AG09309 (cell line): ENCODE data around the gene AFM.
A peak's percentile ranks its signal among the peaks of the same experiment; 100 is the strongest.

Experiments used
- DNase-seq: peaks from one replicate; pipeline ENCODE4 v3.0.0-alpha.2; 2010; ENCODE audit warnings: low read depth
- H3K4me3 ChIP-seq: 2 replicates; pipeline ENCODE4 v1.5.1; 2011; ENCODE audit warnings: mild to moderate bottlenecking, low read depth, low read length, moderate library complexity; ENCODE audit not compliant: control insufficient read depth
- CTCF ChIP-seq: IDR thresholded peaks from 2 replicates; pipeline ENCODE4 v1.5.1; 2011; ENCODE audit warnings: mild to moderate bottlenecking, low read depth, low read length, inconsistent platforms; ENCODE audit not compliant: insufficient read depth, control insufficient read depth; ENCODE audit errors: missing control alignments

AFM gene

GRCh38 chr4:73520821-73521220 lies 39.3 kb downstream of the AFM start:
- H3K4me3 ChIP-seq, result no peak overlapping the region
- no peak for TF ChIP-seq CTCF
- DNase-seq, result peak; percentile 61

- no peak for TF ChIP-seq CTCF
- H3K4me3 ChIP-seq, result no peak overlapping the region
- DNase-seq, result no peak
Observed at GRCh38 chr4:73523126-73523525, 41.6 kb downstream of the AFM start.

- no peak for TF ChIP-seq CTCF
- H3K4me3 ChIP-seq, result no peak overlapping the region
- no peak for DNase-seq
Observed at GRCh38 chr4:73525611-73526010, 44.1 kb downstream of the AFM start.

GRCh38 chr4:73527196-73527595 lies 45.7 kb downstream of the AFM start:
- H3K4me3 ChIP-seq, result no peak overlapping the region
- DNase-seq, result no peak
- no peak for TF ChIP-seq CTCF

- no peak overlapping the region for H3K4me3 ChIP-seq
- no peak for TF ChIP-seq CTCF
- DNase-seq, result no peak
Observed at GRCh38 chr4:73528171-73528570, 46.6 kb downstream of the AFM start.

GRCh38 chr4:73533515-73534422 lies 52.2 kb downstream of the AFM start:
- DNase-seq, result no peak

More at GRCh38 chr4:73533515-73534422, 52.2 kb downstream of the AFM start:
- H3K4me3 ChIP-seq, result no peak overlapping the region
- TF ChIP-seq CTCF, result no peak
